PC-9 (cell line): ENCODE data around the gene DPH6. TPM values are rescaled to one million over a fixed set of nuclear protein-coding genes. Genes with fewer than 3 reads are reported as not detected.

Source experiments
- BruUV-seq: library from RNA; stranded (reverse); fragments of 400-500 nt; replicated peaks from 2 replicates; lab custom pipeline; 2021; lab: Mats Ljungman, UMichigan
- CTCF ChIA-PET: fragments of 300-600 bp; sonication (Branson Sonifier 250); formaldehyde crosslinking; loops from one replicate; lab custom pipeline; 2022; ENCODE audit warnings: antibody characterized with exemption; lab: Charles Lee
- POLR2A ChIA-PET: fragments of 300-600 bp; sonication (Branson Sonifier 250); formaldehyde crosslinking; loops from one replicate; lab custom pipeline; 2022; ENCODE audit warnings: antibody characterized with exemption; ENCODE audit not compliant: unreplicated experiment; lab: Charles Lee
- DNase-seq, 2 experiments: peaks; one replicate each; pipeline versions ENCODE4 v3.0.0 to v3.0.0-alpha.2; 2015 to 2022; ENCODE audit warnings: mixed read lengths in 1 of 2
- H2AFZ ChIP-seq: fragments of 200-600 bp; sonication (generic); 2 replicates; pipeline ENCODE4 v1.8.1; 2017; ENCODE audit warnings: antibody characterized with exemption
- H3F3A ChIP-seq: fragments of 200-600 bp; sonication (generic); 2 replicates; pipeline ENCODE4 v1.8.1; 2017; ENCODE audit warnings: antibody characterized with exemption, mild to moderate bottlenecking, low read depth; ENCODE audit not compliant: insufficient read depth
- H3K27ac ChIP-seq: fragments of 200-600 bp; sonication (generic); 2 replicates; pipeline ENCODE4 v1.6.1; 2016; ENCODE audit warnings: mixed run types
- H3K27me3 ChIP-seq: fragments of 200-600 bp; sonication (generic); 2 replicates; pipeline ENCODE4 v1.6.1; 2016; ENCODE audit warnings: low read depth, mixed run types; ENCODE audit not compliant: insufficient read depth
- H3K36me3 ChIP-seq: fragments of 200-600 bp; sonication (generic); 2 replicates; pipeline ENCODE4 v1.6.1; 2016; ENCODE audit warnings: low read depth, mixed run types
- H3K4me1 ChIP-seq: fragments of 200-600 bp; sonication (generic); replicated peaks from 2 replicates; pipeline ENCODE4 v1.6.1; 2016; ENCODE audit warnings: mixed run types; ENCODE audit not compliant: insufficient read depth
- H3K4me2 ChIP-seq: fragments of 200-600 bp; sonication (generic); 2 replicates; pipeline ENCODE4 v1.6.1; 2017; ENCODE audit warnings: mixed run types
- H3K4me3 ChIP-seq: fragments of 200-600 bp; sonication (generic); 2 replicates; pipeline ENCODE4 v1.6.1; 2016; ENCODE audit warnings: mixed run types
- H3K79me2 ChIP-seq: fragments of 200-600 bp; sonication (generic); 2 replicates; pipeline ENCODE4 v1.6.1; 2017; ENCODE audit warnings: low read depth, mixed run types
- H3K9me2 ChIP-seq: fragments of 200-600 bp; sonication (generic); 2 replicates; pipeline ENCODE4 v1.8.1; 2017; ENCODE audit warnings: mild to moderate bottlenecking; ENCODE audit not compliant: insufficient read depth
- H3K9me3 ChIP-seq: fragments of 200-600 bp; sonication (generic); 2 replicates; pipeline ENCODE4 v1.8.1; 2016; ENCODE audit warnings: low read depth; ENCODE audit not compliant: insufficient read depth
- H4K20me1 ChIP-seq: fragments of 200-600 bp; sonication (generic); 2 replicates; pipeline ENCODE4 v1.8.1; 2017; ENCODE audit not compliant: insufficient read depth
- CTCF ChIP-seq: fragments of 200-600 bp; sonication (generic); conservative IDR thresholded peaks from 2 replicates; pipeline ENCODE4 v1.6.1; 2017; ENCODE audit warnings: mixed run types, antibody characterized with exemption, mild to moderate bottlenecking, moderate library complexity
- EZH2 ChIP-seq: fragments of 200-600 bp; sonication (generic); IDR thresholded peaks from 2 replicates; pipeline ENCODE4 v1.8.0; 2017; ENCODE audit warnings: antibody characterized with exemption, low read depth
- intact Hi-C: fragments of 100-400 bp; cut with micrococcal nuclease; formaldehyde crosslinking; loops from one replicate; pipeline ENCODE4 v1.10.0; 2022; ENCODE audit not compliant: unreplicated experiment
- microRNA-seq: library from miRNA; unstranded; fragments of <30 nt; microRNA quantifications from one replicate; pipeline ENCODE4 v1.2.0, GENCODE V29; 2021; ENCODE audit warnings: borderline number of aligned reads, borderline replicate concordance
- total RNA-seq: library from RNA; stranded (reverse); gene quantifications from 2 replicates; pipeline ENCODE4 v1.2.3, GENCODE V29; 2021

The DPH6 gene
- total RNA-seq, 1 experiment from 2014 or later: 14.8 TPM

GRCh38 chr15:35320911-35321310 is 225.1 kb downstream of the DPH6 start:
- DNase-seq: no peak
- Histone ChIP-seq H3K79me2 (no peaks in the 10 kb centered on the region), H2AFZ (no peak overlapping the region), H3K27ac (no peak overlapping the region), H3K36me3 (no peaks in the 10 kb centered on the region), H4K20me1 (no peaks in the 10 kb centered on the region), H3K27me3 (no peaks in the 10 kb centered on the region), H3K4me1 (no peaks in the 10 kb centered on the region), H3K4me2 (no peak overlapping the region), H3F3A (no peaks in the 10 kb centered on the region), H3K9me3 (no peaks in the 10 kb centered on the region), H3K4me3 (no peak overlapping the region), H3K9me2 (no peaks in the 10 kb centered on the region)
- intact Hi-C loops: no loop called here
- CTCF ChIA-PET: no interaction called here
- TF ChIP-seq EZH2: no peak
- TF ChIP-seq CTCF: no peak
- BruUV-seq: no TSS peak
- POLR2A ChIA-PET: interaction anchor here (0.6 kb wide), 1 partner anchor 537 kb away, joined by 3 read pairs; no protein-coding TSS in a partner anchor

Small RNA genes lying within 50 kb of the gene (microRNA-seq; reads per million reads assigned to microRNA genes)
- not detected for gene MIR3942
